IMR-90 (cell line): Measurements from ENCODE around the gene CFAP45. TPM values are rescaled to one million over a fixed set of nuclear protein-coding genes. Genes with fewer than 3 reads are reported as not detected.

Source experiments
- ATAC-seq: fragments of 200-7000 bp; cut with Tn5 transposase; 2 replicates; pipeline ENCODE4 v1.9.1; 2020; ENCODE audit warnings: low read depth, mild to moderate bottlenecking, moderate library complexity
- BruUV-seq: library from RNA; stranded (reverse); fragments of 400-500 nt; replicated peaks from 2 replicates; lab custom pipeline; 2021; lab: Mats Ljungman, UMichigan
- CTCF ChIA-PET: fragments of 300-600 bp; formaldehyde crosslinking; extraction: SDS; loops from one replicate; lab custom pipeline; 2021; ENCODE audit warnings: antibody characterized with exemption; lab: Yijun Ruan, JAX
- POLR2A ChIA-PET: fragments of 300-600 bp; sonication (Branson Sonifier 250); formaldehyde crosslinking; loops from one replicate; lab custom pipeline; 2022; ENCODE audit warnings: antibody characterized with exemption; ENCODE audit not compliant: unreplicated experiment; lab: Charles Lee
- DNase-seq: peaks from one replicate; pipeline ENCODE4 v3.0.0; 2013
- H2AFZ ChIP-seq: replicated peaks from 2 replicates; pipeline ENCODE3; 2013; ENCODE audit warnings: low read length, mild to moderate bottlenecking; ENCODE audit not compliant: poor library complexity
- H2AK5ac ChIP-seq: 2 replicates; pipeline ENCODE4 v1.6.1; 2013; ENCODE audit warnings: low read depth, low read length, inconsistent platforms
- H2AK9ac ChIP-seq: replicated peaks from 2 replicates; pipeline ENCODE3; 2013; ENCODE audit warnings: mild to moderate bottlenecking, low read depth, low read length, moderate library complexity; ENCODE audit not compliant: poor library complexity
- H2BK120ac ChIP-seq: 2 replicates; pipeline ENCODE4 v1.6.1; 2013; ENCODE audit warnings: low read depth, low read length, inconsistent platforms
- H2BK15ac ChIP-seq: 3 replicates; pipeline ENCODE4 v1.6.1; 2013; ENCODE audit warnings: low read depth, low read length, inconsistent platforms
- H2BK20ac ChIP-seq: 2 replicates; pipeline ENCODE4 v1.6.1; 2013; ENCODE audit warnings: low read depth, mild to moderate bottlenecking, inconsistent platforms, low read length, moderate library complexity
- H2BK5ac ChIP-seq: 2 replicates; pipeline ENCODE4 v1.6.1; 2013; ENCODE audit warnings: mild to moderate bottlenecking, low read depth, low read length, inconsistent platforms; ENCODE audit not compliant: poor library complexity, severe bottlenecking
- H3K14ac ChIP-seq: replicated peaks from 2 replicates; pipeline ENCODE4 v1.6.1; 2013; ENCODE audit warnings: low read depth, low read length, inconsistent platforms
- H3K18ac ChIP-seq: 2 replicates; pipeline ENCODE4 v1.6.1; 2013; ENCODE audit warnings: low read depth, low read length, control low read depth
- H3K23ac ChIP-seq: 2 replicates; pipeline ENCODE4 v1.6.1; 2013; ENCODE audit warnings: low read depth, low read length, inconsistent platforms
- H3K27ac ChIP-seq: 2 replicates; pipeline ENCODE4 v1.5.1; 2013; ENCODE audit warnings: mild to moderate bottlenecking, control low read depth, low read length; ENCODE audit not compliant: insufficient read depth
- H3K27me3 ChIP-seq: 2 replicates; pipeline ENCODE4 v1.6.1; 2013; ENCODE audit warnings: low read length; ENCODE audit not compliant: control insufficient read depth, insufficient read depth
- H3K36me3 ChIP-seq: 2 replicates; pipeline ENCODE4 v1.6.1; 2013; ENCODE audit warnings: low read length, mixed read lengths; ENCODE audit not compliant: control insufficient read depth, insufficient read depth
- H3K4ac ChIP-seq: 2 replicates; pipeline ENCODE4 v1.6.1; 2013; ENCODE audit warnings: low read depth, low read length, inconsistent platforms
- H3K4me1 ChIP-seq: 2 replicates; pipeline ENCODE4 v1.6.1; 2013; ENCODE audit warnings: low read length, mixed read lengths; ENCODE audit not compliant: control insufficient read depth, insufficient read depth
- H3K4me2 ChIP-seq: 2 replicates; pipeline ENCODE4 v1.6.1; 2013; ENCODE audit warnings: low read depth, mild to moderate bottlenecking, control low read depth, low read length, moderate library complexity
- H3K4me3 ChIP-seq: 2 replicates; pipeline ENCODE4 v1.5.1; 2013; ENCODE audit warnings: low read depth, mild to moderate bottlenecking, control low read depth, low read length, moderate library complexity; ENCODE audit not compliant: insufficient read depth
- H3K56ac ChIP-seq: 2 replicates; pipeline ENCODE4 v1.6.1; 2013; ENCODE audit warnings: low read length, inconsistent platforms; ENCODE audit not compliant: insufficient read depth; ENCODE audit errors: extremely low read depth
- H3K79me1 ChIP-seq, 2 experiments: 2 replicates each; pipeline ENCODE4 v1.6.1; 2013; ENCODE audit warnings: low read length in 2 of 2, inconsistent platforms in 1 of 2, low read depth in 1 of 2
- H3K9ac ChIP-seq: 2 replicates; pipeline ENCODE4 v1.6.1; 2013; ENCODE audit warnings: low read depth, low read length, control low read depth
- H3K9me1 ChIP-seq: 2 replicates; pipeline ENCODE4 v1.6.1; 2013; ENCODE audit warnings: low read length, inconsistent platforms; ENCODE audit not compliant: insufficient read depth
- H3K9me3 ChIP-seq: 2 replicates; pipeline ENCODE4 v1.6.1; 2013; ENCODE audit warnings: low read length; ENCODE audit not compliant: control insufficient read depth, insufficient read depth
- H4K20me1 ChIP-seq: 2 replicates; pipeline ENCODE4 v1.6.1; 2013; ENCODE audit warnings: low read length, inconsistent platforms; ENCODE audit not compliant: insufficient read depth
- H4K5ac ChIP-seq: 2 replicates; pipeline ENCODE4 v1.6.1; 2013; ENCODE audit warnings: mild to moderate bottlenecking, low read depth, low read length, control low read depth
- H4K8ac ChIP-seq, 2 experiments: 2 replicates each; pipeline ENCODE4 v1.6.1; 2013; ENCODE audit warnings: low read depth in 2 of 2, low read length in 2 of 2, control low read depth in 1 of 2, inconsistent platforms in 1 of 2
- H4K91ac ChIP-seq: 2 replicates; pipeline ENCODE4 v1.6.1; 2013; ENCODE audit warnings: low read depth, low read length, inconsistent platforms; ENCODE audit not compliant: insufficient read depth
- BHLHE40 ChIP-seq: fragments of 150-350 bp; IDR thresholded peaks from 2 replicates; pipeline ENCODE4 v1.6.1; 2016; ENCODE audit warnings: mild to moderate bottlenecking, low read depth, low read length
- CEBPB ChIP-seq: IDR thresholded peaks from 2 replicates; pipeline ENCODE4 v1.6.1; 2012; ENCODE audit warnings: low read depth, low read length, improper control_type of control experiment
- CTCF ChIP-seq: conservative IDR thresholded peaks from 2 replicates; pipeline ENCODE4 v1.5.1; 2012; ENCODE audit warnings: mild to moderate bottlenecking, low read depth, low read length, improper control_type of control experiment
- MAFK ChIP-seq: IDR thresholded peaks from 2 replicates; pipeline ENCODE4 v1.6.1; 2012; ENCODE audit warnings: low read depth, low read length, improper control_type of control experiment
- NFE2L2 ChIP-seq: fragments of 150-350 bp; IDR thresholded peaks from 2 replicates; pipeline ENCODE4 v1.6.1; 2016; ENCODE audit warnings: low read depth, mild to moderate bottlenecking, low read length
- WGBS, 2 experiments: methylation state at CpG; one replicate each; pipeline versions ENCODE4 v1.1.5 to v1.1.7; 2013; ENCODE audit warnings: missing lambda C conversion rate in 2 of 2; ENCODE audit not compliant: insufficient read length in 1 of 2; ENCODE audit errors: extremely low coverage in 2 of 2; 5-methylcytosine and 5-hydroxymethylcytosine counted together
- dilution Hi-C: fragments of 300-500 bp; cut with HindIII; formaldehyde crosslinking; loops from one replicate; pipeline ENCODE4 v1.14.3; 2018; ENCODE audit warnings: low sequenced_read_pairs; ENCODE audit not compliant: unreplicated experiment
- in situ Hi-C: fragments of 300-500 bp; cut with MboI; formaldehyde crosslinking; loops from 3 replicates; pipeline ENCODE4 v1.14.3; 2019; ENCODE audit warnings: low sequenced_read_pairs, inconsistent platforms, mixed read lengths
- intact Hi-C: fragments of 100-400 bp; cut with micrococcal nuclease; formaldehyde crosslinking; loops from 2 replicates; pipeline ENCODE4 v1.10.0; 2022
- polyA plus RNA-seq, 3 experiments: library from polyadenylated mRNA; depleted of rRNA; stranded (reverse); fragments of >200 nt; gene quantifications; 2 replicates each; pipeline ENCODE4 v1.2.3, GENCODE V29; 2012; ENCODE audit warnings: low replicate concordance in 1 of 3
- total RNA-seq: library from RNA; depleted of rRNA; stranded (reverse); fragments of >200 nt; gene quantifications from 2 replicates; pipeline ENCODE4 v1.2.3, GENCODE V29; 2012

Gene CFAP45
- total and polyA plus RNA-seq, 2 of the 4 experiments (the other 2 are of a cell fraction), result 0.51 to 0.72 TPM

GRCh38 chr1:159862031-159862430 is 37.9 kb downstream of the CFAP45 start:
- Histone ChIP-seq H3K4ac (no peak overlapping the region), H3K79me1 (no peaks in the 10 kb centered on the region), H4K8ac (no peak overlapping the region), H3K9me1 (0 out of 2 replicates have a peak, but pooled peaks cover 7% of the 10 kb centered on the region), H3K23ac (no peak overlapping the region), H2BK5ac (no peak overlapping the region), H4K5ac (no peak overlapping the region), H2BK20ac (no peak overlapping the region), H4K20me1 (no peaks in the 10 kb centered on the region), H3K4me3 (no peak overlapping the region), H3K9me3 (no peaks in the 10 kb centered on the region), H3K56ac (no peak overlapping the region), H3K27me3 (peaks cover 2% of the 10 kb centered on the region; the same call in 1 of the 2 replicates), H2AFZ (no peak overlapping the region), H3K9ac (no peak overlapping the region), H3K4me2 (no peak overlapping the region), H4K91ac (no peak overlapping the region), H2AK9ac (no peak overlapping the region), H3K18ac (no peak overlapping the region), H3K4me1 (no peaks in the 10 kb centered on the region), H3K36me3 (no peaks in the 10 kb centered on the region), H3K27ac (no peak overlapping the region), H2BK15ac (no peak overlapping the region), H3K14ac (no peak overlapping the region), H2BK120ac (no peak overlapping the region), H2AK5ac (no peak overlapping the region)
- dilution Hi-C loops (no loop called here), intact Hi-C loops (no loop called here), in situ Hi-C loops (no loop called here)
- ChIA-PET CTCF (no interaction called here), POLR2A (no interaction called here)
- DNase-seq, result no peak
- ATAC-seq, result no peak
- no TSS peak for BruUV-seq
- WGBS, 2 experiments, result no CpG with 5 or more reads among the region's 5 CpGs
- TF ChIP-seq NFE2L2 (no peak), CTCF (no peak), MAFK (no peak), CEBPB (no peak), BHLHE40 (no peak)
